Right cardiac atrium (tissue), 5 donors: ENCODE data around the gene DCAF15. TPM values are rescaled to one million over a fixed set of nuclear protein-coding genes. Genes with fewer than 3 reads are reported as not detected.

ENCODE experiments used
- ATAC-seq, 2 donors: fragments of 200-7000 bp; cut with Tn5 transposase; one replicate each; pipeline versions ENCODE4 v1.8.0 to v1.9.1; 2020; ENCODE audit warnings: moderate library complexity in 2 of 2, mild to moderate bottlenecking in 1 of 2
- DNase-seq, 3 donors: peaks; one replicate each; pipeline ENCODE4 v3.0.0-alpha.2; 2020
- H3K27ac ChIP-seq: one replicate; pipeline ENCODE4 v1.5.1; 2013; ENCODE audit warnings: mild to moderate bottlenecking, low read length, control low read depth, moderate library complexity
- H3K27me3 ChIP-seq: one replicate; pipeline ENCODE4 v1.6.1; 2013; ENCODE audit not compliant: control insufficient read depth, insufficient read depth
- H3K4me1 ChIP-seq: one replicate; pipeline ENCODE4 v1.6.1; 2013; ENCODE audit warnings: low read length; ENCODE audit not compliant: control insufficient read depth, insufficient read depth
- H3K4me3 ChIP-seq: one replicate; pipeline ENCODE4 v1.5.1; 2013; ENCODE audit warnings: low read length, control low read depth
- H3K9me3 ChIP-seq: one replicate; pipeline ENCODE4 v1.6.1; 2013; ENCODE audit warnings: low read length; ENCODE audit not compliant: control insufficient read depth
- WGBS: extraction: QIAGEN DNeasy Blood & Tissue Kit; methylation state at CpG from one replicate; pipeline ENCODE4 v1.1.7; 2013; 5-methylcytosine and 5-hydroxymethylcytosine counted together
- intact Hi-C, 4 donors: fragments of 100-400 bp; cut with DNase I; formaldehyde crosslinking; loops; one replicate each; pipeline versions ENCODE4 v1.11.0 to v1.14.0; 2022 to 2023
- polyA plus RNA-seq: library from polyadenylated mRNA; stranded (reverse); fragments of 200-250 nt; gene quantifications from one replicate; pipeline ENCODE4 v1.2.3, GENCODE V29; 2013
- total RNA-seq, 4 donors: library from RNA; stranded (reverse); fragmentation: NEBNext Ultra II Directional; extraction: Animal tissue kit (Norgen Biotek cat#: 25700); gene quantifications; one replicate each; pipeline ENCODE4 v1.2.1, GENCODE V29; 2021
- donor health status: healthy with polysubstance abuse.
- donor health status: DM: no; HTN: yes; CAD: no.
- donor health status: DM: no; HTN: no; CAD: no.
- donor health status: DM: no; HTN: yes; CAD: no; lungs with severe emphysema.
- donor health status: DM: yes; HTN: yes; CAD: no.

The DCAF15 gene
- total and polyA plus RNA-seq, 5 donors = 20.3 to 24.1 (median 21.5) TPM

DNA sequence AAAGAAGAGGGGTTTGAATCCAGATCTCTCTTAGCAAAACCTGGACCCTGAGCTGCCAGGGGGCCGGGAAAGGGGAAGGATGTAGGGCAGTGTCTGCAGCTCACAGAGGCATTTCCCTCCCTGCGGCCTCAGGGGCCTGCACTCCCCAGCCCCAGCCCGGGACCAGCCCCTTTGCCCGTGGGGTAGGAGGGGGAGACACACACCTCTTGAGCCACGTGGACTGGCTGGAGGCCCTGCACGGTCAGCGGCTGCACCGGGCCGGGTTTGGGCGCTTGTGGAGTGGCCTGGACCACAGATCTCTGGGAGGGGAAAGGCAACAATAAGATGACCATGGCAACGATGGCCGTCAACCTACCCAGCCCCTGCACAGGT is 26.9 kb downstream of the DCAF15 start:
- H3K27me3 ChIP-seq = no peaks in the 10 kb centered on the region
- no peaks in the 10 kb centered on the region for H3K9me3 ChIP-seq
- ATAC-seq (peak in 1 of 2 donors; percentile 18), DNase-seq (peak in 2 of 3 donors; percentile 66 to 77)
- WGBS = 15% methylated on average over 12 of the region's 12 CpGs
- H3K4me1 ChIP-seq = peaks cover 9% of the 10 kb centered on the region
- intact Hi-C loops = no loop called here
- H3K4me3 ChIP-seq = peak overlapping the region; percentile 62
- H3K27ac ChIP-seq = no peak overlapping the region

DNA sequence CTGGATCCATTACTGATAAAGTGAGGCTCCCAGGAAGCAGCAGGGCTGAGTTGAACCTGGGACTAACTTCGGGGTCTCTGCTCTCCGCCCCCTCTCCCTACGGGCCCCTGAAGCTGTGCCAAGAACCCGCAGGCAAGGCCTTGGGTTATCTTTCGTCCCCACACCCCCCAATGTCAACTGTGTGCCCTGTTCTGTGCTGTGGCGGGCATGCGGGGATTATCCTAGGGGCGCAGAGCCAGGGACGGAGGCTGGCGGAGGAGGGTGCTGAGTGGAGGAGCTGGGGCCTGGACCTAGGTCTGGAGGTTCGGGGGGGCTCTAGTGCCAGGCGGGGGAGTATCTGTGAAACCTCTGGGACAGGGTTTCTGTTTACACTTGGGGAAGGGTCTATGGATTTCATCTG is 27.4 kb downstream of the DCAF15 start:
- intact Hi-C loops = no loop called here
- Histone ChIP-seq H3K9me3 (no peaks in the 10 kb centered on the region), H3K4me1 (peaks cover 9% of the 10 kb centered on the region), H3K27ac (no peak overlapping the region), H3K27me3 (no peaks in the 10 kb centered on the region), H3K4me3 (no peak overlapping the region)
- ATAC-seq (no peak), DNase-seq (peak in 1 of 3 donors; percentile 68)
- 80% methylated on average over 12 of the region's 12 CpGs for WGBS

DNA sequence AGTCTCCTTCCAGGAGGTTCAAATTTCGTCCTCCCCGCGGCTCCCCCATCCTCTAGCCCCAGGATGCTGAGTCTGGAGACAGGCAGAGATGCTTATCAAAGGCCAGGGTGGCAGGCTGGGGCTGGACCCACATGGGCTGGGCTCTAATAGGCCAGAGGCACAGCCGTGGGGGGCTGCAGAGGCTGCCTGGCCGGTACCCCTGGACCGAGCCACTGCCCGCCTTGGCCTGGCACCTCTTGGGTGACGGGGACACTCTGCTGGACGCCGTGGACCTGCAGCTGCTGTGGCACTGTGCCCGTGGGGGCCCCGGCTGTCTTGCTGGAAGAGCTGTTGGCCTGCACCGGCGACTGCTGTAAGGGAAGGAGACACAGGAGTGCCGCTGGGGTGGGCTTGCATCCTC is 28.0 kb downstream of the DCAF15 start:
- Histone ChIP-seq H3K4me1 (peaks cover 8% of the 10 kb centered on the region), H3K27me3 (no peaks in the 10 kb centered on the region), H3K27ac (no peak overlapping the region), H3K9me3 (no peaks in the 10 kb centered on the region), H3K4me3 (no peak overlapping the region)
- 89% methylated on average over 15 of the region's 15 CpGs for WGBS
- ATAC-seq = no peak
- intact Hi-C loops = no loop called here
- peak in 2 of 3 donors; percentile 19 to 65 for DNase-seq

DNA sequence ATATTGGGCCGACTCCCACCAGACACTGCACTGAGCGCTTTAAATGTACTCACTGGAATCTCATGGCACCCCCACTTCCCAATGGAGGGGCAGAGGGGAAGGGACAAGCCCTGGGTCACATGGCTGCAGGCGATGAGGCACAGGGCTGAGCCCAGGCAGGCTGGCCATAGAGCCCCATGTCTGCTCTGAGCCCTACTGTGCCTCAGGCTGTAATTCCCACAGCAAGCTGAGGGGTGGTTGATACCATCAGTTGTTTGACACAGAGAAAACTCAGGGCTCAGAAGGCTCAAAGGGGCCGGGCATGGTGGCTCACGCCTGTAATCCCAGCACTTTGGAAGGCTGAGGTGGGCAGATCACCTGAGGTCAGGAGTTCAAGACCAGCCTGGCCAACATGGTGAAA is 28.7 kb downstream of the DCAF15 start:
- no peaks in the 10 kb centered on the region for H3K9me3 ChIP-seq
- peaks cover 5% of the 10 kb centered on the region for H3K4me1 ChIP-seq
- WGBS = 93% methylated on average over 5 of the region's 5 CpGs
- no peak overlapping the region for H3K4me3 ChIP-seq
- intact Hi-C loops = no loop called here
- H3K27ac ChIP-seq = no peak overlapping the region
- DNase-seq (no peak), ATAC-seq (no peak)
- H3K27me3 ChIP-seq = no peaks in the 10 kb centered on the region

DNA sequence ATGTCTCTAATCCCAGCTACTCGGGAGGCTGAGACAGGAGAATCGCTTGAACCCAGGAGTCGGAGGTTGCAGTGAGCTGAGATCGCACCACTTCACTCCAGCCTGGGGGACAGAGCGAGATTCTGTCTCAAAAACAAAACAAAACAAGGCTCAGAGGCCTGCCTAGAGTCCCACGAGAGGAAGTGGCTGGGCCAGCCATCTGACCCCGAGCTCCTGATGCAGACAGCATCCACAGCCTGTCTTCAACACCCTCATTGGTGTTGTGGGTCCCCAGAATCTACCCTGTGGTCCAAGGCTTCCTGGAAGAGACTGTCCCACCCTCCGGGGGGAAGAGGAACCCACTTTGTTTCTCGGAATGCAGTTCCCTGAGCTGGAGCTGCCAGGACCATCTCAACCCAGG is 29.2 kb downstream of the DCAF15 start:
- no peak for ATAC-seq
- WGBS = 72% methylated on average over 9 of the region's 9 CpGs
- peaks cover 5% of the 10 kb centered on the region for H3K4me1 ChIP-seq

DNA sequence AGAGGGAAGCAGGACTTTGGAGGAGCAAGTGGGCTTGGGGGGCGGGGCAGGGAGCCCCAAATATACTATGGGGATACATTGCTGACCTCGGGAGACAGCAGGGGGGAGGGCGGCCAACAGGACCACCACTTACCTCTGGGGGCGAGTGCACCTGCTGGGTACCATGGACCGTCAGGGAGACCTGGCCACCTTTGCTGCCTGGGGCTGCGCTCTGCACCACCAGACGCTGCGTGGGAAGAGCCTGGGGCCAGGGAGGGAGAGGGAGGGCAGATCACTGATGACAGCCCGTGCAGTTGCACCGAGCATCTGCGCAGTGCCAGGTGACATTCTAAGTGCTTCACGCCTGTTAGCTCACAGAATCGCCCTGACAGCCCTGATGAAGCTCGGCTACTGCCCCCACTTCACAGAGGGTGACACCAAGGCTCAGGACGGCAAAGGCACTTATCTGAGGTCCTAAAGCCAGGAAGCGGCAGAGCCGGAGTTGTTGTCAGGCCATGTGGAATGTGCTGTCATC is 29.7 kb downstream of the DCAF15 start:
- Histone ChIP-seq H3K4me1 (peaks cover 5% of the 10 kb centered on the region), H3K27ac (no peak overlapping the region), H3K4me3 (no peak overlapping the region), H3K9me3 (no peaks in the 10 kb centered on the region), H3K27me3 (no peaks in the 10 kb centered on the region)
- intact Hi-C loops = no loop called here
- DNase-seq (peak in 2 of 3 donors; percentile 17 to 59), ATAC-seq (no peak)
- 94% methylated on average over 17 of the region's 17 CpGs for WGBS

More for the DNA sequence above, 29.2 kb downstream of the DCAF15 start:
- no peak for DNase-seq
- intact Hi-C loops = no loop called here
- Histone ChIP-seq H3K9me3 (no peaks in the 10 kb centered on the region), H3K4me3 (no peak overlapping the region), H3K27ac (no peak overlapping the region), H3K27me3 (no peaks in the 10 kb centered on the region)

- Histone ChIP-seq H3K9me3 (no peaks in the 10 kb centered on the region), H3K27ac (no peak overlapping the region), H3K4me3 (no peak overlapping the region), H3K27me3 (no peaks in the 10 kb centered on the region), H3K4me1 (peaks cover 10% of the 10 kb centered on the region)
- intact Hi-C loops = no loop called here
- 96% methylated on average over 9 of the region's 9 CpGs for WGBS
- DNase-seq (peak in 1 of 3 donors; percentile 40), ATAC-seq (no peak)
Observed at GRCh38 chr19:13982773-13983172, 30.5 kb downstream of the DCAF15 start.

DNA sequence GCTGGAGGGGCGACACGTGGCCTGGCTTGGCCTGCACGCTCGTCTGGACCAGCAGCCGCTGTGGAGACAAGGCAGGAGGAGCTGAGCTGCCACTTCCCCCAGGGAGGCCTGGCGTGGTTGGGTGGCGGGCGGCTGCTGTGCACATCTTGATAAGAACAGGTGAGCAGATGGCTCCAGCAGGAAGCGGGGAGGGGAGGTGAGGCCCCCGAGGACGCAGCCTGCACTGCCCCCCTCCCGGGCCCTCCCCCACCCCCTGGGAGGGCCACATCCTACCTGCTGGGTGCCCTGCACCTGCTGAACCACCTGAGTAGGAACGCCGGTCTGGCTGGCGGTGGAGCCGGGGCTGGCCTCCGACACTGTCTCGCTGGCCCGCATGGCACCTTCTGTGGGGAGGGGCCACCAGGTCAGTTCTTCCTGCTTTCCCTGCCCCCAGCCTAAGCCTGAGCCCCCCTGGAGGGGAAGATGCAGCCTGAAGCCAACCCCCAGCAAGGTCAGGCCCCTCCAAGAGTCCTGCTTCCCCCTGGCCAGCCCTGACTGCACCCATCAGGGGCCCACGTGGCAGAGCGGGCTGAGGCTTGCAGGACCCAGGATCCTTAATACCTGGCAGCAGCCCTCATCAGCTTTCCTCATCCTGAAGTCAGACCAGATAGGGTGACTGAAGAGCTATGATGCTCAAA is 31.0 kb downstream of the DCAF15 start:
- Histone ChIP-seq H3K4me3 (no peak overlapping the region), H3K4me1 (peaks cover 10% of the 10 kb centered on the region), H3K9me3 (no peaks in the 10 kb centered on the region), H3K27ac (no peak overlapping the region), H3K27me3 (no peaks in the 10 kb centered on the region)
- peak in 1 of 3 donors; percentile 66 for DNase-seq
- intact Hi-C loops = no loop called here
- WGBS = 93% methylated on average over 21 of the region's 21 CpGs
- no peak for ATAC-seq

GRCh38 chr19:13984186-13984585 is 31.9 kb downstream of the DCAF15 start:
- H3K4me1 ChIP-seq = peaks cover 8% of the 10 kb centered on the region
- H3K4me3 ChIP-seq = no peak overlapping the region
- H3K27ac ChIP-seq = no peak overlapping the region
- DNase-seq (no peak), ATAC-seq (no peak)
- H3K9me3 ChIP-seq = no peaks in the 10 kb centered on the region
- no peaks in the 10 kb centered on the region for H3K27me3 ChIP-seq
- 78% methylated on average over 15 of the region's 15 CpGs for WGBS
- intact Hi-C loops = no loop called here

- 87% methylated on average over 25 of the region's 25 CpGs for WGBS
- Histone ChIP-seq H3K27me3 (no peaks in the 10 kb centered on the region), H3K9me3 (no peaks in the 10 kb centered on the region), H3K4me1 (peaks cover 5% of the 10 kb centered on the region), H3K4me3 (no peak overlapping the region), H3K27ac (no peak overlapping the region)
- intact Hi-C loops = no loop called here
- ATAC-seq = no peak
- DNase-seq = no peak
Observed at GRCh38 chr19:13984875-13985741, 32.8 kb downstream of the DCAF15 start.

- H3K4me3 ChIP-seq = no peak overlapping the region
- peak overlapping the region; percentile 40 for H3K27ac ChIP-seq
- WGBS = 77% methylated on average over 10 of the region's 10 CpGs
- DNase-seq = no peak
- intact Hi-C loops = no loop called here
- H3K9me3 ChIP-seq = no peaks in the 10 kb centered on the region
- ATAC-seq = peak in 1 of 2 donors; percentile 1
- H3K27me3 ChIP-seq = no peaks in the 10 kb centered on the region
- H3K4me1 ChIP-seq = peaks cover 5% of the 10 kb centered on the region
Observed at GRCh38 chr19:13985771-13986347, 33.5 kb downstream of the DCAF15 start.
